PC-9 (cell line): ENCODE data around the gene THBS3. TPM values are rescaled to one million over a fixed set of nuclear protein-coding genes. Genes with fewer than 3 reads are reported as not detected.

Source experiments
- BruUV-seq: library from RNA; stranded (reverse); fragments of 400-500 nt; replicated peaks from 2 replicates; lab custom pipeline; 2021; lab: Mats Ljungman, UMichigan
- CTCF ChIA-PET: fragments of 300-600 bp; sonication (Branson Sonifier 250); formaldehyde crosslinking; loops from one replicate; lab custom pipeline; 2022; ENCODE audit warnings: antibody characterized with exemption; lab: Charles Lee
- POLR2A ChIA-PET: fragments of 300-600 bp; sonication (Branson Sonifier 250); formaldehyde crosslinking; loops from one replicate; lab custom pipeline; 2022; ENCODE audit warnings: antibody characterized with exemption; ENCODE audit not compliant: unreplicated experiment; lab: Charles Lee
- DNase-seq, 2 experiments: peaks; one replicate each; pipeline versions ENCODE4 v3.0.0 to v3.0.0-alpha.2; 2015 to 2022; ENCODE audit warnings: mixed read lengths in 1 of 2
- H2AFZ ChIP-seq: fragments of 200-600 bp; sonication (generic); 2 replicates; pipeline ENCODE4 v1.8.1; 2017; ENCODE audit warnings: antibody characterized with exemption
- H3F3A ChIP-seq: fragments of 200-600 bp; sonication (generic); 2 replicates; pipeline ENCODE4 v1.8.1; 2017; ENCODE audit warnings: antibody characterized with exemption, mild to moderate bottlenecking, low read depth; ENCODE audit not compliant: insufficient read depth
- H3K27ac ChIP-seq: fragments of 200-600 bp; sonication (generic); 2 replicates; pipeline ENCODE4 v1.6.1; 2016; ENCODE audit warnings: mixed run types
- H3K27me3 ChIP-seq: fragments of 200-600 bp; sonication (generic); 2 replicates; pipeline ENCODE4 v1.6.1; 2016; ENCODE audit warnings: low read depth, mixed run types; ENCODE audit not compliant: insufficient read depth
- H3K36me3 ChIP-seq: fragments of 200-600 bp; sonication (generic); 2 replicates; pipeline ENCODE4 v1.6.1; 2016; ENCODE audit warnings: low read depth, mixed run types
- H3K4me1 ChIP-seq: fragments of 200-600 bp; sonication (generic); replicated peaks from 2 replicates; pipeline ENCODE4 v1.6.1; 2016; ENCODE audit warnings: mixed run types; ENCODE audit not compliant: insufficient read depth
- H3K4me2 ChIP-seq: fragments of 200-600 bp; sonication (generic); 2 replicates; pipeline ENCODE4 v1.6.1; 2017; ENCODE audit warnings: mixed run types
- H3K4me3 ChIP-seq: fragments of 200-600 bp; sonication (generic); 2 replicates; pipeline ENCODE4 v1.6.1; 2016; ENCODE audit warnings: mixed run types
- H3K79me2 ChIP-seq: fragments of 200-600 bp; sonication (generic); 2 replicates; pipeline ENCODE4 v1.6.1; 2017; ENCODE audit warnings: low read depth, mixed run types
- H3K9me2 ChIP-seq: fragments of 200-600 bp; sonication (generic); 2 replicates; pipeline ENCODE4 v1.8.1; 2017; ENCODE audit warnings: mild to moderate bottlenecking; ENCODE audit not compliant: insufficient read depth
- H3K9me3 ChIP-seq: fragments of 200-600 bp; sonication (generic); 2 replicates; pipeline ENCODE4 v1.8.1; 2016; ENCODE audit warnings: low read depth; ENCODE audit not compliant: insufficient read depth
- H4K20me1 ChIP-seq: fragments of 200-600 bp; sonication (generic); 2 replicates; pipeline ENCODE4 v1.8.1; 2017; ENCODE audit not compliant: insufficient read depth
- EZH2 ChIP-seq: fragments of 200-600 bp; sonication (generic); IDR thresholded peaks from 2 replicates; pipeline ENCODE4 v1.8.0; 2017; ENCODE audit warnings: antibody characterized with exemption, low read depth
- intact Hi-C: fragments of 100-400 bp; cut with micrococcal nuclease; formaldehyde crosslinking; loops from one replicate; pipeline ENCODE4 v1.10.0; 2022; ENCODE audit not compliant: unreplicated experiment
- total RNA-seq: library from RNA; stranded (reverse); gene quantifications from 2 replicates; pipeline ENCODE4 v1.2.3, GENCODE V29; 2021
- TF ChIP-seq, protein P1 (sequence below): fragments of 200-600 bp; sonication (generic); conservative IDR thresholded peaks from 2 replicates; pipeline ENCODE4 v1.6.1; 2017; ENCODE audit warnings: mixed run types, antibody characterized with exemption, mild to moderate bottlenecking, moderate library complexity

The THBS3 gene
- total RNA-seq, 1 experiment from 2014 or later, result 45.4 TPM

GRCh38 chr1:155206891-155207805 is 549 bp downstream of the THBS3 start:
- POLR2A ChIA-PET, result interaction anchor here (0.6 to 1.0 kb wide), 5 partner anchors 12 to 20 kb away, joined by 3 to 4 read pairs (median 3); no protein-coding TSS in a partner anchor

DNA sequence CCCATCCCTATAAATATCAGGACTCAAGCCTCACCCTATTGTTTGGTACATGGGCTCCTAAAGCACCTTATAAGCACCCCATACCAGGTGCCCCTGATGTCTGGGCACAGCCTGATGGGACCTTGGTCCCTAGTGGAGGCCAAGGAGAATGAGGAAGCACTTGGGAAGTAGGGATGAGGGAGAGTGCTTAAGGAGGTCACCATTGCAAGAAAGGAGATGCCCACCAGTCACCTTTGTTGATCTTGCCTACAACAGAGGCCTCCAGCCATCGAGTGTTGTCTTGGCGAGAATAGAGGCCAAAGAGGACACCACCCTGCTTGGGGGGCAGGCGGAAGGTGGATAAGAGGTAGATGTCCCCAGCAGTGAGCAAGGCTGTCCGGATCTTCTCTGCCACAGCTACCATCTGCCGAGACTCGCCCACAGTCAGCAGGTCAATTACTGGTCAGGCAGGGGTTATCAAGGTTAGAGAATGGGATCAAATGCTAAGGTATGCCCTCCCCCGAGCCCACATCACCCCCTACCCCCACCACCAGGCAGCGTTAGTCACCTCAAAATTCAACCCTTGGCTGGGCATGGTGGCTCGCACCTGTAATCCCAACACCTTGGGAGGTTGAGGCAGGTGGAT is 1.6 kb downstream of the THBS3 start:
- no TSS peak for BruUV-seq

More at GRCh38 chr1:155206891-155207805, 549 bp downstream of the THBS3 start:
- no peak for TF ChIP-seq EZH2
- TF ChIP-seq, protein P1, sequence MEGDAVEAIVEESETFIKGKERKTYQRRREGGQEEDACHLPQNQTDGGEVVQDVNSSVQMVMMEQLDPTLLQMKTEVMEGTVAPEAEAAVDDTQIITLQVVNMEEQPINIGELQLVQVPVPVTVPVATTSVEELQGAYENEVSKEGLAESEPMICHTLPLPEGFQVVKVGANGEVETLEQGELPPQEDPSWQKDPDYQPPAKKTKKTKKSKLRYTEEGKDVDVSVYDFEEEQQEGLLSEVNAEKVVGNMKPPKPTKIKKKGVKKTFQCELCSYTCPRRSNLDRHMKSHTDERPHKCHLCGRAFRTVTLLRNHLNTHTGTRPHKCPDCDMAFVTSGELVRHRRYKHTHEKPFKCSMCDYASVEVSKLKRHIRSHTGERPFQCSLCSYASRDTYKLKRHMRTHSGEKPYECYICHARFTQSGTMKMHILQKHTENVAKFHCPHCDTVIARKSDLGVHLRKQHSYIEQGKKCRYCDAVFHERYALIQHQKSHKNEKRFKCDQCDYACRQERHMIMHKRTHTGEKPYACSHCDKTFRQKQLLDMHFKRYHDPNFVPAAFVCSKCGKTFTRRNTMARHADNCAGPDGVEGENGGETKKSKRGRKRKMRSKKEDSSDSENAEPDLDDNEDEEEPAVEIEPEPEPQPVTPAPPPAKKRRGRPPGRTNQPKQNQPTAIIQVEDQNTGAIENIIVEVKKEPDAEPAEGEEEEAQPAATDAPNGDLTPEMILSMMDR, result peak; percentile 92
- H3K4me1 ChIP-seq, result peaks cover 26% of the 10 kb centered on the region
- intact Hi-C loops, result loop anchor here (1.0 to 2.0 kb wide), 4 partner anchors 19 to 116 kb away; no protein-coding TSS in a partner anchor
- no peaks in the 10 kb centered on the region for H3K9me2 ChIP-seq
- no peaks in the 10 kb centered on the region for H3K36me3 ChIP-seq
- DNase-seq, result peak; percentile 72 to 87
- peak overlapping the region; percentile 98 for H3K4me2 ChIP-seq
- H3K27ac ChIP-seq, result no peak overlapping the region
- H3K79me2 ChIP-seq, result peaks cover 18% of the 10 kb centered on the region
- H3F3A ChIP-seq, result peaks cover 11% of the 10 kb centered on the region; the same call in 1 of the 2 replicates
- no peaks in the 10 kb centered on the region for H3K9me3 ChIP-seq
- CTCF ChIA-PET, result interaction anchor here (0.5 to 1.8 kb wide), 9 partner anchors 11 to 441 kb away, joined by 3 to 19 read pairs (median 5); no protein-coding TSS in a partner anchor
- H3K4me3 ChIP-seq, result no peak overlapping the region; the same call in 1 of the 2 replicates
- no peaks in the 10 kb centered on the region for H4K20me1 ChIP-seq
- no TSS peak for BruUV-seq
- no peak overlapping the region for H2AFZ ChIP-seq
- no peaks in the 10 kb centered on the region for H3K27me3 ChIP-seq

DNA sequence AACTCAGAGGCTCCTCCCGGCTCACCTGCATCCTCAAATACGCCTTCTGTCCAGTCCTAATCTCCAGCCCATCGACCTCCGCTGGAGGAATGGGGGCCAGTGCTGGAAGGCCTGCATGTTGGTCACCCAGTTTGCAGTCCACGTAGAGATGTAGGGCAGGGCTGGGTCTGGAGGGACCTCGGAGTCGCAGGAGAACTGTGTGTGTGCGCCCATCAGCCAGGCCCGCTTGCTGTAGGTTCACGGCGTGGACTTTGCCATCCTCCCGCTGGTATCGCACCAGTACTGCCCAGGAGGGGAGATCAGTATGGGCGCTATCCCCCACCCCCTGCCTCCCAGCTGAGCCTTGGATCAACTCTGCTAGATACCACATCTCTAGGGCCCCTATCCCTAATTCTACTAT is 2.7 kb downstream of the THBS3 start:
- Histone ChIP-seq H3K4me1 (peaks cover 21% of the 10 kb centered on the region), H3F3A (peaks cover 10% of the 10 kb centered on the region; the same call in 1 of the 2 replicates), H3K27me3 (no peaks in the 10 kb centered on the region), H3K4me2 (no peak overlapping the region), H3K4me3 (no peak overlapping the region), H3K9me3 (no peaks in the 10 kb centered on the region), H4K20me1 (no peaks in the 10 kb centered on the region), H3K79me2 (peaks cover 13% of the 10 kb centered on the region), H3K36me3 (no peaks in the 10 kb centered on the region), H3K9me2 (no peaks in the 10 kb centered on the region), H3K27ac (no peak overlapping the region), H2AFZ (no peak overlapping the region)
- POLR2A ChIA-PET, result no interaction called here
- TF ChIP-seq, protein P1, result no peak
- no peak for TF ChIP-seq EZH2
- CTCF ChIA-PET, result no interaction called here
- DNase-seq, result no peak
- no TSS peak for BruUV-seq
- intact Hi-C loops, result no loop called here

More for the DNA sequence above, 1.6 kb downstream of the THBS3 start:
- Histone ChIP-seq H3K36me3 (no peaks in the 10 kb centered on the region), H4K20me1 (no peaks in the 10 kb centered on the region), H2AFZ (no peak overlapping the region), H3K9me2 (no peaks in the 10 kb centered on the region), H3K4me3 (no peak overlapping the region), H3K9me3 (no peaks in the 10 kb centered on the region), H3K79me2 (peaks cover 18% of the 10 kb centered on the region), H3K4me1 (peaks cover 26% of the 10 kb centered on the region), H3K4me2 (no peak overlapping the region), H3K27me3 (no peaks in the 10 kb centered on the region), H3K27ac (no peak overlapping the region), H3F3A (peaks cover 11% of the 10 kb centered on the region; the same call in 1 of the 2 replicates)
- intact Hi-C loops, result loop anchor here (2.0 kb wide), 1 partner anchor 117 kb away; no protein-coding TSS in a partner anchor
- TF ChIP-seq, protein P1, result no peak
- TF ChIP-seq EZH2, result no peak
- POLR2A ChIA-PET, result no interaction called here
- DNase-seq, result no peak
- CTCF ChIA-PET, result no interaction called here
